ENCODE measurements around the gene GRIP2.
A peak's percentile ranks its signal among the peaks of the same experiment; 100 is the strongest.

The GRIP2 gene

GRCh38 chr3:14516738-14517345 lies 23.3 kb downstream of the GRIP2 start:
- TF ChIP-seq GATA3 (IDR thresholded peaks at IDR 0.05; ENCODE audit: low read depth, low read length) (no peak), GATA2 (IDR thresholded peaks at IDR 0.05; ENCODE audit: low read depth, low read length) (no peak)

DNA sequence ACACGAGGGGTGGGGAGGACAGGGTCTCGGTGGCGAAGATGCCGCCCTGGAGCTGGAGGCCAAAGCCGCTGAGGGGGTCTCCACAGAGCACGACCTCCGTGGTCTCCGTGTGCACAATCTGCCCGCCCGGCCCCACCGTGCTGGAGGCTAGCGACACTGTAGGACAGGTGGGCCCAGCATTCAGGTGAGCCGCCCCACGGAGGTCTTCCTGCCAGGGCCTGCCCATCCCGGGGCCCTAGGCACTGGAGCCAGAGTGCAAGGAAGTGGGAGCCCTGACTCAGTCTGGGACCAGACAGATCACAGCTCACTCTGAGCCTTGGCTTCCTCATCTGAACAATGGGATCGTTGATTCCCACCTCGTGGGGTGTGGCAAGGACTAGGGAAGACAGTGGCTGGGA lies 25.8 kb downstream of the GRIP2 start:
- TF ChIP-seq GATA2 (IDR thresholded peaks at IDR 0.05; ENCODE audit: low read depth, low read length) (no peak), GATA3 (IDR thresholded peaks at IDR 0.05; ENCODE audit: low read depth, low read length) (no peak)

- TF ChIP-seq GATA3 (IDR thresholded peaks at IDR 0.05; ENCODE audit: low read depth, low read length) (no peak), GATA2 (IDR thresholded peaks at IDR 0.05; ENCODE audit: low read depth, low read length) (no peak)
These were observed 26.4 kb downstream of the GRIP2 start for GRCh38 chr3:14513566-14514322.

- TF ChIP-seq GATA3 (IDR thresholded peaks at IDR 0.05; ENCODE audit: low read depth, low read length), result no peak
- TF ChIP-seq GATA2 (IDR thresholded peaks at IDR 0.05; ENCODE audit: low read depth, low read length), result peak; percentile 11; the same call in 1 of the 2 replicates
These were observed 27.2 kb downstream of the GRIP2 start for GRCh38 chr3:14512942-14513327.

GRCh38 chr3:14512281-14512941 lies 27.7 kb downstream of the GRIP2 start:
- TF ChIP-seq GATA2 (IDR thresholded peaks at IDR 0.05; ENCODE audit: low read depth, low read length) (no peak), GATA3 (IDR thresholded peaks at IDR 0.05; ENCODE audit: low read depth, low read length) (no peak)

DNA sequence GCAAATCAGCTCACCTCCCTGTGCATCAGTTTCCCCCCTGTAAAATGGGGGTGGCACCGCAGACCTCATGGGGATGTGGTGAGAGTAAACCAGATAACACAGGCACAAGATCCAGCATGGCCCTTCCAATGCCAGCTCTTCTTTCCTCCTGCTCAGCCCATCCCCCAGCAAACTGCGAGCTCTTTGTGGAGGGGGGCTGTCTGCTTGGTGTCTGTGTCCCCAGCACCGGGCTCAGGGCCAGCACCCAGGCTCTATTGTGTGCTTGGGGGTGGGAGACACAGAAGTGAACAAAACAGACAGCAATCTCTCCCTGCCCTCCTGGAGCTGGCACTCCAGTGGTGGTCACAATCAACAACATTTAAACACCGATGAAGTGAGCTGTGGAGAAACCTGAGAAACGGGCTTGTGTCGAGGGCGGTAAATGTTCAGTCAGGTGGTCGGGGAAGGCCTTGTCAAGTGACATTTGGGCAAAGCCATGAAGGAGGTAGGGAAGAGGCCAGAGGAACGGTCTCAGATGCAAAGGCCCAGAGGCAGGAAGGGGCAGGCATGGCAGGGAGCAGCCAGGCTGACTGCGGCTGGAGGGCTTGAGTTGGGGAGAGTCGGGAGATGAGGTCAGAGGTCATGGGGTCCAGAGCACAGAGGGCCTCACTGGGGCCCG lies 28.4 kb downstream of the GRIP2 start:
- TF ChIP-seq GATA2 (IDR thresholded peaks at IDR 0.05; ENCODE audit: low read depth, low read length), result no peak
- TF ChIP-seq GATA3 (IDR thresholded peaks at IDR 0.05; ENCODE audit: low read depth, low read length), result no peak

- no peak for TF ChIP-seq GATA2 (IDR thresholded peaks at IDR 0.05; ENCODE audit: low read depth, low read length)
- TF ChIP-seq GATA3 (IDR thresholded peaks at IDR 0.05; ENCODE audit: low read depth, low read length), result no peak
These were observed 29.1 kb downstream of the GRIP2 start for GRCh38 chr3:14510838-14511622.

DNA sequence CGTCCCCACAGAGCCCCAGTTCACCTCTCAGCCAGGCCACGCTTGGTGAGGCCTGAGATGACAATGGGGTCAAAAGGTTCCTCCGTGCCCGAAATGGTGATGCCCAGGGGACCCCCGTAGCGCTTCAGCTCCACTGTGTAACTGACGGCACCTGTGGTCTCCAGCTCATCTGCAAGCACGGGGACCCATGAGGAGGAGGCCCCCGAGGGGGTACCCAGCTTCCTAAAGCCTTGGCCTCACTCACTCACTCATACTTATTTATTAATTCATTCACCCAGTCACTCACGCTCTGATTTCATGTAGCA lies 30.4 kb downstream of the GRIP2 start:
- TF ChIP-seq GATA2 (IDR thresholded peaks at IDR 0.05; ENCODE audit: low read depth, low read length) (no peak), GATA3 (IDR thresholded peaks at IDR 0.05; ENCODE audit: low read depth, low read length) (no peak)

DNA sequence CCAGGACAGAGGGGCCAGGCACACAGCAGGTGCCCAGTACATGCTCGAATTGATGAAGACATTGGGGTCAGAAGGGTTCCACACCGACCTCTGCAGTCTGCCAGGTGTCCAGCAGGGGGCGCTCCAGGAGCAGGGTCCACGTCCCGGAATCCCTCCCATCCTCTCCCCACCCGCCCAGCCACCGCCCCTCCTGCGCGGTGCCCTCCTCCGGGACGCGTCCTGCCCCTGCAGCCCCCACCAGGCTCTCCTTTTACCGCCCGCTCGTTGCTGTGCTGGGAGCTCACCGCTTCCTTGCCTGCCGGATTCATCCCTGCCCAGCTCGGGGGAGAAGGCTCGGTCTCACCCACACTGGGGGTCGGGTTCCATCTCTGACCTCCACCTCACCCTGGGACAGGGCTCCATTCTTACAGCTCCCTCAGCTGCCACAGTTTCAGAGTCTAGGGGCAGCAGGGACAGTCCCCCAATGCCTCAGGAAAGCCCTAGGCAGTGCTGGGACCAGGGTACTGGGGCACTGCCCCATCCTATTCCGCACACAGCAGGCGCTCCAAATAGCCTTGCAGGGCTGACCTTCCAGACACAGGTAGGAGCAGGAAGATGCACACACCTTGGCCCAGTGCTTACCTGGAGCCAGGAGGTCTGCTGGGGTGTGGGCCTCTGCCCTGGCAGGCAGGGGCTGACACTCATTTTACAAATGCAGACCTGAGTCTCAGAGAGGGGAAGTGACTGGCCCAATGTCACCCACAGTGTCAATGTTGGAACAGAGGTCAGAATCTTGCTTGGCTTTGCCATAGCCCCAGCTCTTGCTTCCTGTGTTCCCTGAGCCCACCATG lies 31.0 kb downstream of the GRIP2 start:
- TF ChIP-seq GATA3 (IDR thresholded peaks at IDR 0.05; ENCODE audit: low read depth, low read length) (no peak), GATA2 (IDR thresholded peaks at IDR 0.05; ENCODE audit: low read depth, low read length) (no peak)

DNA sequence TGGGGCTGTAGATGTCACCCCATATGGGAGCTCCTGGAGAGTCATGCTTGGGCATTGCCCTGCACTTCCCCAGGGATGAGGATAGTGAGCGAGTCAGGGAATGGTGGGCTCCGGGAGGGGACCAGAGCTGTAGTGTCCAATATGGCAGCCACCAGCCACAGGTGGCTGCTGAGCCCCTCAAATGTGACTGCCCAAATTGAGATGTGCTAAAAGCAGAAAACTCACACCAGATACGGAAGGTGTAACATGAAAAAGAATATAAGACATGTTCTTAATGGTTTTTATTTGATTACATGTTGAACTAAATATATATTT lies 31.7 kb downstream of the GRIP2 start:
- TF ChIP-seq GATA2 (IDR thresholded peaks at IDR 0.05; ENCODE audit: low read depth, low read length), result no peak
- TF ChIP-seq GATA3 (IDR thresholded peaks at IDR 0.05; ENCODE audit: low read depth, low read length), result no peak

GRCh38 chr3:14507757-14508504 lies 32.2 kb downstream of the GRIP2 start:
- no peak for TF ChIP-seq GATA2 (IDR thresholded peaks at IDR 0.05; ENCODE audit: low read depth, low read length)
- no peak for TF ChIP-seq GATA3 (IDR thresholded peaks at IDR 0.05; ENCODE audit: low read depth, low read length)

DNA sequence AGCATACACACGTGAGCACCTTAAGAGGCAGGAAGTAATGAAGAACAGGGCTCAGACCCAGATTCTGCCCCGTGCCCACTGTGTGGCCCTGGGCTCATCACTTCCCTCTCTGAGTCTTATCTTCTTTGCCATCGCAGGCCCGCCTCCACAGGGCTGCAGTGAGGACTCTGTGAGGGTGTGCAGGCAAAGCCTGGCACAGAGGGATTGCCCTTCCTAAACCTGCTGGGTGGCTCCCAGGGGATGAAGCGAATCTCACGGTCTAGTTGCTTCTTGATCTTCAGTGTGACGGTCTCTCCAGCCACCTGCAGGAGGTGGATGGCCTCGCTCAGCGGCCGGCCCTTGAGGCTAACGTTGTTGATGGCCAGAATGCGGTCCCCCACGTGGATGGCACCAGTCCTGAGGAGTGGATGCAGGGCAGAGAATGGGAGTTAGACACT lies 32.8 kb downstream of the GRIP2 start:
- no peak for TF ChIP-seq GATA3 (IDR thresholded peaks at IDR 0.05; ENCODE audit: low read depth, low read length)
- no peak for TF ChIP-seq GATA2 (IDR thresholded peaks at IDR 0.05; ENCODE audit: low read depth, low read length)
